ENCODE data around the gene RABL2B.

Gene RABL2B

GRCh38 chr22:50720301-50721256 is 62.9 kb downstream of the RABL2B start:
- Histone ChIP-seq H2BK120ac (ENCODE audit: low read depth, low read length) (no peak overlapping the region), H3K4me2 (ENCODE audit: insufficient read depth, low read length, poor library complexity, severe bottlenecking) (peak overlapping the region; percentile 71), H2BK12ac (ENCODE audit: low read length) (no peak overlapping the region), H3K18ac (ENCODE audit: low read length) (peak overlapping the region; percentile 85), H3K14ac (ENCODE audit: low read length) (peak overlapping the region; percentile 82), H2AK5ac (ENCODE audit: low read depth, low read length) (peak overlapping the region; percentile 56), H3K4me1 (ENCODE audit: control insufficient read depth in 2 of 2, insufficient read depth in 1 of 2, low read depth in 1 of 2, low read length in 2 of 2) (peaks cover 0 to 5% of the 10 kb centered on the region in 2 donors), H2AFZ (ENCODE audit: low read length) (no peak overlapping the region), H3K4me3 (ENCODE audit: low read length in 2 of 2) (peak overlapping the region in 1 of 2 donors; percentile 76), H2BK15ac (ENCODE audit: low read length) (no peak overlapping the region), H3K36me3 (replicated peaks in 1 of 2; ENCODE audit: control insufficient read depth in 2 of 2, insufficient read depth in 2 of 2, low read length in 2 of 2) (peaks cover 17 to 64% of the 10 kb centered on the region in 2 donors), H3K9me3 (replicated peaks in 1 of 2; ENCODE audit: control insufficient read depth in 2 of 2, insufficient read depth in 1 of 2, low read depth in 1 of 2, low read length in 2 of 2) (no peaks in the 10 kb centered on the region), H3K79me1 (ENCODE audit: low read depth, low read length) (peaks cover 11% of the 10 kb centered on the region), H4K91ac (ENCODE audit: low read depth, low read length, poor library complexity) (no peak overlapping the region), H3K9ac (ENCODE audit: low read depth, low read length, poor library complexity) (peak overlapping the region; percentile 60), H4K8ac (ENCODE audit: low read depth, low read length) (peak overlapping the region; percentile 43), H3K27me3 (ENCODE audit: control insufficient read depth in 3 of 3, insufficient read depth in 3 of 3, low read depth in 1 of 3, low read length in 3 of 3) (peaks cover 0 to 29% (median 2%) of the 10 kb centered on the region in 3 experiments), H3K27ac (replicated peaks; ENCODE audit: low read length) (no peak overlapping the region), H3K4ac (ENCODE audit: low read length) (no peak overlapping the region), H3K23ac (ENCODE audit: low read depth, low read length, poor library complexity) (peak overlapping the region; percentile 65), H2BK5ac (ENCODE audit: low read length) (no peak overlapping the region)
- no CpG with 5 or more reads among the region's 132 CpGs for WGBS, 2 donors (ENCODE audit: extremely low coverage in 2 of 2, insufficient read length in 2 of 2, insufficient replicate concordance in 1 of 2)
- DNase-seq (ENCODE audit: low spot score) = no peak

GRCh38 chr22:50719814-50720300 is 63.6 kb downstream of the RABL2B start:
- Histone ChIP-seq H3K9me3 (replicated peaks in 1 of 2; ENCODE audit: control insufficient read depth in 2 of 2, insufficient read depth in 1 of 2, low read depth in 1 of 2, low read length in 2 of 2) (no peaks in the 10 kb centered on the region), H3K23ac (ENCODE audit: low read depth, low read length, poor library complexity) (peak overlapping the region; percentile 43), H3K9ac (ENCODE audit: low read depth, low read length, poor library complexity) (no peak overlapping the region), H3K36me3 (replicated peaks in 1 of 2; ENCODE audit: control insufficient read depth in 2 of 2, insufficient read depth in 2 of 2, low read length in 2 of 2) (peaks cover 16 to 64% of the 10 kb centered on the region in 2 donors), H3K14ac (ENCODE audit: low read length) (peak overlapping the region; percentile 38), H2BK120ac (ENCODE audit: low read depth, low read length) (peak overlapping the region; percentile 81), H2BK5ac (ENCODE audit: low read length) (no peak overlapping the region), H3K18ac (ENCODE audit: low read length) (peak overlapping the region; percentile 80), H3K4ac (ENCODE audit: low read length) (no peak overlapping the region), H3K4me2 (ENCODE audit: insufficient read depth, low read length, poor library complexity, severe bottlenecking) (peak overlapping the region; percentile 71), H2BK12ac (ENCODE audit: low read length) (no peak overlapping the region), H2AFZ (ENCODE audit: low read length) (no peak overlapping the region), H3K27ac (replicated peaks; ENCODE audit: low read length) (no peak overlapping the region), H3K27me3 (ENCODE audit: control insufficient read depth in 3 of 3, insufficient read depth in 3 of 3, low read depth in 1 of 3, low read length in 3 of 3) (peaks cover 0 to 29% (median 2%) of the 10 kb centered on the region in 3 experiments), H2AK5ac (ENCODE audit: low read depth, low read length) (peak overlapping the region; percentile 37), H2BK15ac (ENCODE audit: low read length) (peak overlapping the region; percentile 49), H4K91ac (ENCODE audit: low read depth, low read length, poor library complexity) (no peak overlapping the region), H3K79me1 (ENCODE audit: low read depth, low read length) (peaks cover 11% of the 10 kb centered on the region), H3K4me1 (ENCODE audit: control insufficient read depth in 2 of 2, insufficient read depth in 1 of 2, low read depth in 1 of 2, low read length in 2 of 2) (peaks cover 0 to 5% of the 10 kb centered on the region in 2 donors), H3K4me3 (ENCODE audit: low read length in 2 of 2) (peak overlapping the region in 1 of 2 donors; percentile 66), H4K8ac (ENCODE audit: low read depth, low read length) (no peak overlapping the region)
- no peak for DNase-seq (ENCODE audit: low spot score)
- no CpG with 5 or more reads among the region's 40 CpGs for WGBS, 2 donors (ENCODE audit: extremely low coverage in 2 of 2, insufficient read length in 2 of 2, insufficient replicate concordance in 1 of 2)

DNA sequence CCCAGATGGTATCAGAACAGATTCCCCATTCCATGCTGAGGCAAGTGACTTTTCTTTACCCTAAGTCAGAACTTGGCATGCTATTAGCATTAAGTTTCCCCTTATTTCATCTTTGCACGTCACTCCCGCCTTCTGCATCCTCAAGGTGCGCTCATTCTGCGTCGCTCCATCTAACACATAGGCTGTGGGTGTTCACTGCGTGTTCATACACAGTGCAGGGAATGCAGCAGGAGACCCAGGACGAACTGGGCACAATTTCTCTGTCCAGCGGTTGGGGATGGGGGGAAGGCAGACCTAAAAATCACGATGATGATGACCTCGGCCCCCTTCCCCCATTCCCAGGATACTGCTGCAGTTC is 65.1 kb downstream of the RABL2B start:
- no peaks in the 10 kb centered on the region for H3K9me3 ChIP-seq (replicated peaks in 1 of 2; ENCODE audit: control insufficient read depth in 2 of 2, insufficient read depth in 1 of 2, low read depth in 1 of 2, low read length in 2 of 2)
- peaks cover 0 to 29% (median 2%) of the 10 kb centered on the region in 3 experiments for H3K27me3 ChIP-seq (ENCODE audit: control insufficient read depth in 3 of 3, insufficient read depth in 3 of 3, low read depth in 1 of 3, low read length in 3 of 3)
- H2AK5ac ChIP-seq (ENCODE audit: low read depth, low read length) = no peak overlapping the region
- H3K36me3 ChIP-seq (replicated peaks in 1 of 2; ENCODE audit: control insufficient read depth in 2 of 2, insufficient read depth in 2 of 2, low read length in 2 of 2) = peaks cover 17 to 57% of the 10 kb centered on the region in 2 donors
- H3K4me2 ChIP-seq (ENCODE audit: insufficient read depth, low read length, poor library complexity, severe bottlenecking) = no peak overlapping the region
- H3K9ac ChIP-seq (ENCODE audit: low read depth, low read length, poor library complexity) = no peak overlapping the region
- H3K79me1 ChIP-seq (ENCODE audit: low read depth, low read length) = peaks cover 11% of the 10 kb centered on the region
- H3K4me3 ChIP-seq (ENCODE audit: low read length in 2 of 2) = no peak overlapping the region
- H3K14ac ChIP-seq (ENCODE audit: low read length) = no peak overlapping the region
- no CpG with 5 or more reads among the region's 10 CpGs for WGBS, 2 donors (ENCODE audit: extremely low coverage in 2 of 2, insufficient read length in 2 of 2, insufficient replicate concordance in 1 of 2)
- H3K18ac ChIP-seq (ENCODE audit: low read length) = no peak overlapping the region
- H4K8ac ChIP-seq (ENCODE audit: low read depth, low read length) = no peak overlapping the region
- no peak overlapping the region for H2BK120ac ChIP-seq (ENCODE audit: low read depth, low read length)
- no peak overlapping the region for H2BK15ac ChIP-seq (ENCODE audit: low read length)
- no peak overlapping the region for H2BK5ac ChIP-seq (ENCODE audit: low read length)
- H3K4ac ChIP-seq (ENCODE audit: low read length) = no peak overlapping the region
- no peak overlapping the region for H3K27ac ChIP-seq (replicated peaks; ENCODE audit: low read length)
- no peak overlapping the region for H4K91ac ChIP-seq (ENCODE audit: low read depth, low read length, poor library complexity)
- H2AFZ ChIP-seq (ENCODE audit: low read length) = no peak overlapping the region
- no peak overlapping the region for H3K23ac ChIP-seq (ENCODE audit: low read depth, low read length, poor library complexity)
- DNase-seq (ENCODE audit: low spot score) = no peak
- no peak overlapping the region for H2BK12ac ChIP-seq (ENCODE audit: low read length)
- peaks cover 0 to 5% of the 10 kb centered on the region in 2 donors for H3K4me1 ChIP-seq (ENCODE audit: control insufficient read depth in 2 of 2, insufficient read depth in 1 of 2, low read depth in 1 of 2, low read length in 2 of 2)

- Histone ChIP-seq H2AK5ac (ENCODE audit: low read depth, low read length) (no peak overlapping the region), H3K4me3 (ENCODE audit: low read length in 2 of 2) (no peak overlapping the region), H2BK12ac (ENCODE audit: low read length) (no peak overlapping the region), H2BK5ac (ENCODE audit: low read length) (peak overlapping the region; percentile 24), H4K8ac (ENCODE audit: low read depth, low read length) (no peak overlapping the region), H2BK15ac (ENCODE audit: low read length) (no peak overlapping the region), H3K27me3 (ENCODE audit: control insufficient read depth in 3 of 3, insufficient read depth in 3 of 3, low read depth in 1 of 3, low read length in 3 of 3) (peaks cover 0 to 29% (median 2%) of the 10 kb centered on the region in 3 experiments), H4K91ac (ENCODE audit: low read depth, low read length, poor library complexity) (no peak overlapping the region), H3K79me1 (ENCODE audit: low read depth, low read length) (peaks cover 11% of the 10 kb centered on the region), H3K14ac (ENCODE audit: low read length) (no peak overlapping the region), H2AFZ (ENCODE audit: low read length) (no peak overlapping the region), H3K18ac (ENCODE audit: low read length) (no peak overlapping the region), H2BK120ac (ENCODE audit: low read depth, low read length) (no peak overlapping the region), H3K9me3 (replicated peaks in 1 of 2; ENCODE audit: control insufficient read depth in 2 of 2, insufficient read depth in 1 of 2, low read depth in 1 of 2, low read length in 2 of 2) (no peaks in the 10 kb centered on the region), H3K27ac (replicated peaks; ENCODE audit: low read length) (no peak overlapping the region), H3K4me2 (ENCODE audit: insufficient read depth, low read length, poor library complexity, severe bottlenecking) (no peak overlapping the region), H3K36me3 (replicated peaks in 1 of 2; ENCODE audit: control insufficient read depth in 2 of 2, insufficient read depth in 2 of 2, low read length in 2 of 2) (peaks cover 17 to 52% of the 10 kb centered on the region in 2 donors), H3K4ac (ENCODE audit: low read length) (no peak overlapping the region), H3K9ac (ENCODE audit: low read depth, low read length, poor library complexity) (no peak overlapping the region), H3K23ac (ENCODE audit: low read depth, low read length, poor library complexity) (no peak overlapping the region), H3K4me1 (ENCODE audit: control insufficient read depth in 2 of 2, insufficient read depth in 1 of 2, low read depth in 1 of 2, low read length in 2 of 2) (peaks cover 0 to 5% of the 10 kb centered on the region in 2 donors)
- no CpG with 5 or more reads among the region's 10 CpGs for WGBS, 2 donors (ENCODE audit: extremely low coverage in 2 of 2, insufficient read length in 2 of 2, insufficient replicate concordance in 1 of 2)
- no peak for DNase-seq (ENCODE audit: low spot score)
Measured at GRCh38 chr22:50717709-50718351, 65.6 kb downstream of the RABL2B start.

Measured in neuronal stem cell (in vitro differentiated cells).